ENCODE results near the gene VAMP2. TPM values are rescaled to one million over a fixed set of nuclear protein-coding genes. Genes with fewer than 3 reads are reported as not detected.

The VAMP2 gene
- total and polyA plus RNA-seq, 2 of the 4 experiments (the other 2 are of a cell fraction), result 2.3 to 33.3 TPM

- TF ChIP-seq NFE2L2 (IDR thresholded peaks at IDR 0.05; ENCODE audit: low read depth, low read length) (no peak), CEBPB (IDR thresholded peaks at IDR 0.05; ENCODE audit: low read depth, low read length) (peak; percentile 80), RAD21 (IDR thresholded peaks at IDR 0.05; ENCODE audit: low read length) (no peak)
These were observed 23.1 kb upstream of the VAMP2 start (continued) for GRCh38 chr17:8185582-8186445.
